K562 (cell line): ENCODE measurements around the gene HIVEP1. TPM values are rescaled to one million over a fixed set of nuclear protein-coding genes. Genes with fewer than 3 reads are reported as not detected.
A peak's percentile ranks its signal among the peaks of the same experiment; 100 is the strongest.

Source experiments
- ATAC-seq: fragments of 200-7000 bp; cut with Tn5 transposase; 3 replicates; pipeline ENCODE4 v1.9.1; 2020; ENCODE audit warnings: moderate library complexity
- BruUV-seq: library from RNA; stranded (reverse); fragments of 400-500 nt; replicated peaks from 2 replicates; lab custom pipeline; 2021; lab: Mats Ljungman, UMichigan
- CTCF ChIA-PET: fragments of 300-600 bp; formaldehyde crosslinking; extraction: SDS; loops from one replicate; lab custom pipeline; 2021; ENCODE audit warnings: low intra/inter-chr PET ratio; lab: Yijun Ruan, JAX
- POLR2A ChIA-PET: fragments of 300-600, 350-650 bp; sonication (Branson Sonifier 250); formaldehyde crosslinking; extraction: SDS; loops from one replicate; lab custom pipeline; 2021; ENCODE audit warnings: antibody characterized with exemption, inconsistent platforms; lab: Yijun Ruan, JAX
- DNase-seq, 4 experiments: peaks; one replicate each; pipeline versions ENCODE4 v3.0.0 to v3.0.0-alpha.2; 2011 to 2018; ENCODE audit warnings: low spot score in 3 of 4, mixed read lengths in 3 of 4; ENCODE audit errors: extremely low read depth in 1 of 4
- FAIRE-seq: peaks from 2 replicates; lab custom pipeline; 2011; peaks lifted over from hg19 to GRCh38; lab: Jason Lieb, UNC
- H2AFZ ChIP-seq: 2 replicates; pipeline ENCODE4 v1.6.0; 2011; ENCODE audit warnings: low read depth, low read length, control low read depth, inconsistent platforms
- H3K27ac ChIP-seq: fragments of 200-600 bp; 3 replicates; pipeline ENCODE4 v1.8.0; 2011; ENCODE audit warnings: low read depth, mild to moderate bottlenecking, control low read depth, inconsistent platforms, low read length, moderate library complexity, mixed read lengths; ENCODE audit errors: extremely low read depth
- H3K27me3 ChIP-seq, 2 experiments: fragments of 300-600 bp in 1 of 2; 2 replicates in 1 of 2; 3 replicates in 1 of 2; pipeline versions ENCODE4 v1.6.0 to v1.8.0; 2011; ENCODE audit warnings: inconsistent platforms in 2 of 2, low read length in 2 of 2, mild to moderate bottlenecking in 1 of 2, mixed read lengths in 1 of 2, moderate library complexity in 1 of 2; ENCODE audit not compliant: control insufficient read depth in 2 of 2, insufficient read depth in 2 of 2
- H3K36me3 ChIP-seq: fragments of 300-600 bp; 3 replicates; pipeline ENCODE4 v1.8.0; 2011; ENCODE audit warnings: mild to moderate bottlenecking, low read length, inconsistent platforms; ENCODE audit not compliant: control insufficient read depth, insufficient read depth
- H3K4me1 ChIP-seq, 2 experiments: fragments of 200-600 bp in 1 of 2; replicated peaks in 1 of 2; 2 replicates in 1 of 2; 3 replicates in 1 of 2; pipeline versions ENCODE4 v1.5.1 to v1.8.0; 2011; ENCODE audit warnings: inconsistent platforms in 2 of 2, low read length in 2 of 2, mild to moderate bottlenecking in 1 of 2, mixed read lengths in 1 of 2, moderate library complexity in 1 of 2; ENCODE audit not compliant: control insufficient read depth in 2 of 2, insufficient read depth in 2 of 2
- H3K4me2 ChIP-seq: 2 replicates; pipeline ENCODE4 v1.6.1; 2011; ENCODE audit warnings: low read length, control low read depth, inconsistent platforms, mixed read lengths; ENCODE audit not compliant: insufficient read depth
- H3K4me3 ChIP-seq: fragments of 200-600 bp; sonication (generic), shearing (Covaris generic); 2 replicates; pipeline ENCODE4 v1.5.1; 2016; ENCODE audit warnings: control low read depth, inconsistent platforms
- H3K79me2 ChIP-seq: fragments of 200-600 bp; 3 replicates; pipeline ENCODE4 v1.8.0; 2011; ENCODE audit warnings: low read length, inconsistent platforms; ENCODE audit not compliant: control insufficient read depth, insufficient read depth
- H3K9ac ChIP-seq, 2 experiments: 2 replicates each; pipeline versions ENCODE4 v1.6.0 to v1.6.1; 2011; ENCODE audit warnings: low read depth in 2 of 2, low read length in 2 of 2, control low read depth in 1 of 2, inconsistent platforms in 1 of 2, mild to moderate bottlenecking in 1 of 2, mixed read lengths in 1 of 2; ENCODE audit not compliant: insufficient read depth in 1 of 2
- H3K9me1 ChIP-seq: one replicate; pipeline ENCODE4 v1.6.0; 2011; ENCODE audit warnings: inconsistent platforms, mild to moderate bottlenecking, low read length, moderate library complexity; ENCODE audit not compliant: control insufficient read depth, insufficient read depth
- H3K9me3 ChIP-seq: replicated peaks from 2 replicates; pipeline ENCODE4 v1.5.1; 2011; ENCODE audit warnings: low read depth, low read length, inconsistent platforms; ENCODE audit not compliant: control insufficient read depth, insufficient read depth
- H4K20me1 ChIP-seq: replicated peaks from 2 replicates; pipeline ENCODE4 v1.6.1; 2011; ENCODE audit warnings: low read length, inconsistent platforms, mixed read lengths; ENCODE audit not compliant: control insufficient read depth, insufficient read depth
- CEBPB ChIP-seq: fragments of 450-650 bp; IDR thresholded peaks from 2 replicates; pipeline ENCODE4 v1.6.1; 2016; ENCODE audit warnings: missing genetic modification characterization, missing compliant biosample characterization
- CEBPG ChIP-seq, 3 experiments: fragments of 200-800 bp in 1 of 3; sonication (Bioruptor generic) in 1 of 3; sonication (generic) in 1 of 3; formaldehyde crosslinking in 1 of 3; IDR thresholded peaks in 2 of 3; conservative IDR thresholded peaks in 1 of 3; 2 replicates each; pipeline versions ENCODE4 v1.6.1 to v1.8.0; 2016 to 2022; ENCODE audit warnings: missing compliant biosample characterization in 2 of 3, missing genetic modification characterization in 2 of 3, mild to moderate bottlenecking in 1 of 3, missing genetic modification reagents in 1 of 3
- CXXC5 ChIP-seq: fragments of 250-450 bp; sonication (Bioruptor Pico); IDR thresholded peaks from 2 replicates; pipeline ENCODE4 v1.8.0; 2022; ENCODE audit warnings: inconsistent platforms, mild to moderate bottlenecking, moderate library complexity
- GTF2F1 ChIP-seq: IDR thresholded peaks from 2 replicates; pipeline ENCODE4 v1.6.1; 2011; ENCODE audit warnings: low read depth, low read length, improper control_type of control experiment
- RFX7 ChIP-seq: fragments of 250-450 bp; sonication (Bioruptor Pico); IDR thresholded peaks from 2 replicates; pipeline ENCODE4 v1.5.1; 2021; ENCODE audit warnings: mild to moderate bottlenecking
- SRSF3 ChIP-seq: fragments of 200-400 bp; formaldehyde crosslinking; IDR thresholded peaks from 2 replicates; pipeline ENCODE4 v1.6.1; 2016; ENCODE audit warnings: mild to moderate bottlenecking, low read length, moderate library complexity; ENCODE audit not compliant: insufficient read depth
- TAF7 ChIP-seq: fragments of 450-650 bp; IDR thresholded peaks from 2 replicates; pipeline ENCODE4 v1.6.1; 2016; ENCODE audit warnings: missing genetic modification characterization, missing compliant biosample characterization
- ZNF217 ChIP-seq: sonication (generic); formaldehyde crosslinking; IDR thresholded peaks from 2 replicates; pipeline ENCODE4 v1.8.0; 2022; ENCODE audit warnings: mild to moderate bottlenecking, missing genetic modification reagents
- WGBS: fragments of 100-300 bp; shearing (Covaris generic); methylation state at CpG from one replicate; pipeline ENCODE4 v1.1.6; 2016; ENCODE audit warnings: low coverage, mixed read lengths; ENCODE audit not compliant: insufficient coverage; ENCODE audit errors: missing lambda C conversion rate; 5-methylcytosine and 5-hydroxymethylcytosine counted together
- in situ Hi-C: fragments of 300-500 bp; cut with MboI; formaldehyde crosslinking; loops from 4 replicates; pipeline ENCODE4 v1.15.0; 2018; ENCODE audit warnings: inconsistent platforms, mixed read lengths
- intact Hi-C: fragments of 100-400 bp; cut with micrococcal nuclease; formaldehyde crosslinking; loops from 2 replicates; pipeline ENCODE4 v1.14.2; 2022
- polyA plus RNA-seq, 8 experiments: library from polyadenylated mRNA; depleted of rRNA in 4 of 8; stranded (reverse) in 5 of 8; unstranded in 3 of 8; fragments of >200 nt; fragmentation: Nextera tagmentation in 2 of 8; fragmentation: Illumina TruSeq in 1 of 8; extraction: Ambion mirVana in 2 of 8; extraction: Trizol in 1 of 8; gene quantifications; 2 replicates each; pipeline versions ENCODE4 v1.2.1 to v1.2.3, GENCODE V29; 2011 to 2014; ENCODE audit warnings: inconsistent platforms in 1 of 8, missing spikeins in 1 of 8
- total RNA-seq, 7 experiments: library from RNA; depleted of rRNA in 6 of 7; stranded (reverse); fragments of >200 nt in 6 of 7; fragmentation: Illumina TruSeq in 2 of 7; extraction: Trizol in 2 of 7; gene quantifications; 2 replicates each; pipeline versions ENCODE4 v1.2.1 to v1.2.3, GENCODE V29; 2011 to 2021; ENCODE audit warnings: low replicate concordance in 1 of 7
- TF ChIP-seq, protein P1 (sequence below): sonication (generic); formaldehyde crosslinking; IDR thresholded peaks from 2 replicates; pipeline ENCODE4 v1.9.0; 2022; ENCODE audit warnings: mild to moderate bottlenecking, missing genetic modification reagents

Gene HIVEP1
- total and polyA plus RNA-seq, 9 of the 15 experiments (the other 6 are each of a cell fraction or from before 2014, with no cell fraction given), result 6.0 to 33.3 (median 21.7) TPM

- TF ChIP-seq TAF7 (tag) (no peak), GTF2F1 (no peak)
Measured at GRCh38 chr6:12169377-12169776, 157.3 kb downstream of the HIVEP1 start (continued).

DNA sequence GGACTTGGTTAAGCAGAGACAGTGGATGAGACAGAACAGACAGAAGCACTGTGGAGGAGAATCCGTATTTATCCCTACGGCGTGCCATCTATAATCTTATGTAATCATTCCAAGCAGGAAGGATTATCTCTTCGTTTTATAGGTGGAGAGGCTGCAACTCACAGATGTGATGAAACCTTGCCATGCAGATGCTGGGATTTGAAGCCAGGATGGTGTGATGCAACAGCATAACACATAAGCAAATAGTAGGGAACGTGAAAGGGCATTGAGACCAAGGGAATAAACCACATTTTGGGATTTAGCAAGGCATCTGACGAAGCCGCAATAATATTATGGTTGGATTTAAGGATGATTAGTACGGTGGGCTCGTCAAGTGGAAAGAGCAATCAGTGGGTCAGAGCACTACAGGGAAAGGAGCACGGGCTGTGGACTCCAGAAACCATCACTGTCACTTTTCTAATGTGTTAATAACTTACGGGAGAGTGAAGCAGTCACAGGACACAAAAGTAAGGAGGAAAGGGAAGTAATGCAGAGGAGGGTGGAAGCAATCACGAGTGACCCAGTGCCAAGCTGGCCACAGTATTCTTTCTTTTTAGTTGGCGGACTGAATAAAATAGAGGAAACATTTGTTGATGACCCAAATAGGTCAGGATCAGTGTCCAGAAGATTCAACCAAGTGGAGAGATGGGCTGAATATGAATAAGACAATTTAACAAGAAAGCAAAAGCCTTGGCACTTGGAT lies 158.4 kb downstream of the HIVEP1 start:
- BruUV-seq, result no TSS peak
- Histone ChIP-seq H3K9me1 (no peaks in the 10 kb centered on the region), H3K36me3 (no peaks in the 10 kb centered on the region), H3K4me2 (no peak overlapping the region), H2AFZ (no peak overlapping the region), H3K4me3 (no peak overlapping the region), H3K4me1 (no peaks in the 10 kb centered on the region), H3K79me2 (no peaks in the 10 kb centered on the region), H3K9me3 (no peaks in the 10 kb centered on the region), H3K27me3 (peaks cover 13 to 14% of the 10 kb centered on the region in 2 experiments; a peak in 4 of 5 replicates), H3K27ac (no peak overlapping the region), H4K20me1 (no peaks in the 10 kb centered on the region), H3K9ac (no peak overlapping the region)
- in situ Hi-C loops, result no loop called here
- ChIA-PET CTCF (no interaction called here), POLR2A (interaction anchor here (1.7 kb wide), 1 partner anchor 10 kb away, joined by 6 read pairs; no protein-coding TSS in a partner anchor)
- WGBS, result 30% methylated on average over 13 of the region's 13 CpGs
- FAIRE-seq, result no peak
- intact Hi-C loops, result no loop called here
- DNase-seq, result no peak
- no peak for TF ChIP-seq CXXC5 (CRISPR knock-in tag)
- TF ChIP-seq SRSF3, result no peak
- TF ChIP-seq CEBPB (tag), result peak; percentile 49
- TF ChIP-seq RFX7 (CRISPR knock-in tag), result no peak
- TF ChIP-seq CEBPG (CRISPR knock-in tag; IDR thresholded peaks at IDR 0.05), result no peak
- TF ChIP-seq CEBPG (tag; conservative IDR thresholded peaks at IDR 0.05 in 1 of 2, IDR thresholded peaks at IDR 0.05 in 1 of 2), result peak in 1 of 2 experiments; percentile 66; a peak in 2 of 4 replicates
- TF ChIP-seq, protein P1, sequence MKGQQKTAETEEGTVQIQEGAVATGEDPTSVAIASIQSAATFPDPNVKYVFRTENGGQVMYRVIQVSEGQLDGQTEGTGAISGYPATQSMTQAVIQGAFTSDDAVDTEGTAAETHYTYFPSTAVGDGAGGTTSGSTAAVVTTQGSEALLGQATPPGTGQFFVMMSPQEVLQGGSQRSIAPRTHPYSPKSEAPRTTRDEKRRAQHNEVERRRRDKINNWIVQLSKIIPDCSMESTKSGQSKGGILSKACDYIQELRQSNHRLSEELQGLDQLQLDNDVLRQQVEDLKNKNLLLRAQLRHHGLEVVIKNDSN (CRISPR knock-in tag), result no peak
- no peak for TF ChIP-seq ZNF217 (CRISPR knock-in tag)
- peak; percentile 30; the same call in 2 of the 3 replicates for ATAC-seq
